ENCODE results near the gene ARFGEF2. TPM values are rescaled to one million over a fixed set of nuclear protein-coding genes. Genes with fewer than 3 reads are reported as not detected.

Gene ARFGEF2
- total RNA-seq, 1 donor from 2014 or later: 16.6 TPM

- no peaks in the 10 kb centered on the region for H3K27me3 Mint-ChIP-seq (ENCODE audit: insufficient read depth, low read depth)
- H3K9me3 ChIP-seq (ENCODE audit: low read depth): no peaks in the 10 kb centered on the region
- H3K4me3 Mint-ChIP-seq: no peak overlapping the region
- H3K27ac Mint-ChIP-seq: no peak overlapping the region
- peaks cover 93% of the 10 kb centered on the region for H3K79me2 ChIP-seq (ENCODE audit: low read depth)
- peaks cover 14% of the 10 kb centered on the region for H3K4me1 Mint-ChIP-seq
- no peak overlapping the region for H3K27ac ChIP-seq
- DNase-seq (ENCODE audit: low spot score): no peak
- H2AFZ ChIP-seq (replicated peaks): no peak overlapping the region
- no peak overlapping the region for H3K4me2 ChIP-seq
- H4K20me1 ChIP-seq (ENCODE audit: low read depth): peaks cover 6% of the 10 kb centered on the region
- H3K36me3 Mint-ChIP-seq: peaks cover 2% of the 10 kb centered on the region
- no peaks in the 10 kb centered on the region for H3K36me3 ChIP-seq
- H3K9ac ChIP-seq: no peak overlapping the region
- H3K4me3 ChIP-seq: no peak overlapping the region
- H3K4me1 ChIP-seq: peaks cover 9% of the 10 kb centered on the region
- no peaks in the 10 kb centered on the region for H3F3A ChIP-seq (ENCODE audit: low read depth)
- no peaks in the 10 kb centered on the region for H3K27me3 ChIP-seq
- TF ChIP-seq EZH2 (IDR thresholded peaks at IDR 0.05): no peak
- no peaks in the 10 kb centered on the region for H3K9me3 Mint-ChIP-seq
Observed at GRCh38 chr20:48926821-48927220, 5.3 kb downstream of the ARFGEF2 start.

GRCh38 chr20:48928832-48929725 is 7.6 kb downstream of the ARFGEF2 start:
- Histone ChIP-seq H3K4me2 (no peak overlapping the region), H3K4me1 (no peaks in the 10 kb centered on the region), H3K4me3 (no peak overlapping the region), H3K27me3 (no peaks in the 10 kb centered on the region), H3F3A (ENCODE audit: low read depth) (no peaks in the 10 kb centered on the region), H3K27ac (no peak overlapping the region), H4K20me1 (ENCODE audit: low read depth) (peaks cover 17% of the 10 kb centered on the region), H3K9ac (no peak overlapping the region), H3K79me2 (ENCODE audit: low read depth) (peaks cover 91% of the 10 kb centered on the region), H3K36me3 (no peaks in the 10 kb centered on the region), H3K9me3 (ENCODE audit: low read depth) (no peaks in the 10 kb centered on the region), H2AFZ (replicated peaks) (no peak overlapping the region)
- H3K27me3 Mint-ChIP-seq (ENCODE audit: insufficient read depth, low read depth): no peaks in the 10 kb centered on the region
- no peak for TF ChIP-seq EZH2 (IDR thresholded peaks at IDR 0.05)
- no peak for TF ChIP-seq CTCF (IDR thresholded peaks at IDR 0.05)
- TF ChIP-seq EZH2phosphoT487 (IDR thresholded peaks at IDR 0.05): no peak
- no peaks in the 10 kb centered on the region for H3K4me1 Mint-ChIP-seq
- H3K9me3 Mint-ChIP-seq: no peaks in the 10 kb centered on the region
- no peak overlapping the region for H3K27ac Mint-ChIP-seq
- H3K4me3 Mint-ChIP-seq: no peak overlapping the region
- DNase-seq (ENCODE audit: low spot score): no peak
- H3K36me3 Mint-ChIP-seq: peaks cover 2% of the 10 kb centered on the region

- peaks cover 17% of the 10 kb centered on the region for H4K20me1 ChIP-seq (ENCODE audit: low read depth)
- H3K36me3 Mint-ChIP-seq: peaks cover 6% of the 10 kb centered on the region
Observed at GRCh38 chr20:48930035-48930434, 8.5 kb downstream of the ARFGEF2 start.

More at GRCh38 chr20:48930035-48930434, 8.5 kb downstream of the ARFGEF2 start:
- H3K4me1 Mint-ChIP-seq: peaks cover 2% of the 10 kb centered on the region
- Histone ChIP-seq H3K36me3 (no peaks in the 10 kb centered on the region), H3F3A (ENCODE audit: low read depth) (no peaks in the 10 kb centered on the region), H3K79me2 (ENCODE audit: low read depth) (peaks cover 91% of the 10 kb centered on the region), H3K27ac (no peak overlapping the region), H2AFZ (replicated peaks) (no peak overlapping the region), H3K9ac (no peak overlapping the region), H3K4me1 (no peaks in the 10 kb centered on the region), H3K4me3 (no peak overlapping the region), H3K27me3 (no peaks in the 10 kb centered on the region), H3K9me3 (ENCODE audit: low read depth) (no peaks in the 10 kb centered on the region), H3K4me2 (no peak overlapping the region)
- no peak overlapping the region for H3K27ac Mint-ChIP-seq
- no peaks in the 10 kb centered on the region for H3K27me3 Mint-ChIP-seq (ENCODE audit: insufficient read depth, low read depth)
- TF ChIP-seq CTCF (IDR thresholded peaks at IDR 0.05) (no peak), EZH2 (IDR thresholded peaks at IDR 0.05) (no peak), EZH2phosphoT487 (IDR thresholded peaks at IDR 0.05) (no peak)
- H3K4me3 Mint-ChIP-seq: no peak overlapping the region
- no peak for DNase-seq (ENCODE audit: low spot score)
- peaks cover 2% of the 10 kb centered on the region for H3K9me3 Mint-ChIP-seq

All from neural progenitor cell (in vitro differentiated cells).